SK-N-SH treated with all-trans-retinoic acid at 6 μM for 48 hours (cell line): ENCODE measurements around the gene ALDOA.

Experiments
- ARNTL ChIP-seq: fragments of 450-650 bp; formaldehyde crosslinking; IDR thresholded peaks from 2 replicates; pipeline ENCODE4 v1.5.0; 2020; ENCODE audit warnings: low read depth, mild to moderate bottlenecking, moderate library complexity, borderline replicate concordance
- CREB5 ChIP-seq: fragments of 250-450 bp; sonication (Bioruptor Pico); IDR thresholded peaks from 2 replicates; pipeline ENCODE4 v1.5.1; 2020; ENCODE audit warnings: low read depth, mild to moderate bottlenecking, moderate library complexity
- ESRRG ChIP-seq: fragments of 250-450 bp; sonication (Bioruptor Pico); IDR thresholded peaks from 2 replicates; pipeline ENCODE4 v1.6.1; 2021; ENCODE audit warnings: mild to moderate bottlenecking
- OSR1 ChIP-seq: fragments of 250-450 bp; sonication (Bioruptor Pico); IDR thresholded peaks from 2 replicates; pipeline ENCODE4 v1.8.0; 2022; ENCODE audit warnings: moderate library complexity, mild to moderate bottlenecking, inconsistent platforms
- PATZ1 ChIP-seq: fragments of 250-450 bp; sonication (Bioruptor Pico); IDR thresholded peaks from 2 replicates; pipeline ENCODE4 v1.8.0; 2020; ENCODE audit warnings: mild to moderate bottlenecking, moderate library complexity, borderline replicate concordance
- POU6F1 ChIP-seq: fragments of 250-450 bp; sonication (Bioruptor Pico); IDR thresholded peaks from 2 replicates; pipeline ENCODE4 v1.8.0; 2021; ENCODE audit warnings: low read depth, mild to moderate bottlenecking, moderate library complexity, borderline replicate concordance
- PPARA ChIP-seq: fragments of 250-450 bp; sonication (Bioruptor Pico); IDR thresholded peaks from 2 replicates; pipeline ENCODE4 v1.5.0; 2020; ENCODE audit warnings: mild to moderate bottlenecking, borderline replicate concordance
- RARB ChIP-seq: fragments of 250-450 bp; sonication (Bioruptor Pico); IDR thresholded peaks from 2 replicates; pipeline ENCODE4 v1.8.0; 2021; ENCODE audit warnings: mild to moderate bottlenecking, moderate library complexity
- SNAI2 ChIP-seq: fragments of 250-450 bp; sonication (Bioruptor Pico); IDR thresholded peaks from 2 replicates; pipeline ENCODE4 v1.5.0; 2020; ENCODE audit warnings: mild to moderate bottlenecking, moderate library complexity
- TCF4 ChIP-seq: fragments of 250-450 bp; sonication (Bioruptor Pico); IDR thresholded peaks from 2 replicates; pipeline ENCODE4 v1.8.0; 2021; ENCODE audit warnings: mild to moderate bottlenecking, moderate library complexity, borderline replicate concordance
- TOX ChIP-seq: fragments of 250-450 bp; sonication (Bioruptor Pico); IDR thresholded peaks from 2 replicates; pipeline ENCODE4 v1.8.0; 2021; ENCODE audit warnings: mild to moderate bottlenecking, moderate library complexity, borderline replicate concordance
- TSHZ2 ChIP-seq: fragments of 250-450 bp; sonication (Bioruptor Pico); IDR thresholded peaks from 2 replicates; pipeline ENCODE4 v1.5.0; 2020; ENCODE audit warnings: mild to moderate bottlenecking, moderate library complexity
- ZFP3 ChIP-seq: fragments of 250-450 bp; sonication (Bioruptor Pico); IDR thresholded peaks from 2 replicates; pipeline ENCODE4 v1.5.0; 2020; ENCODE audit warnings: mild to moderate bottlenecking, moderate library complexity
- ZNF8 ChIP-seq: fragments of 450-650 bp; formaldehyde crosslinking; IDR thresholded peaks from 2 replicates; pipeline ENCODE4 v1.5.0; 2020; ENCODE audit warnings: mild to moderate bottlenecking, moderate library complexity

- TF ChIP-seq ZNF8 (CRISPR knock-in tag) (no peak), PPARA (no peak), OSR1 (CRISPR knock-in tag) (no peak), TSHZ2 (CRISPR knock-in tag) (no peak), PATZ1 (CRISPR knock-in tag) (no peak), ARNTL (CRISPR knock-in tag) (no peak), SNAI2 (no peak), TCF4 (CRISPR knock-in tag) (no peak), ZFP3 (CRISPR knock-in tag) (no peak), POU6F1 (CRISPR knock-in tag) (no peak), TOX (CRISPR knock-in tag) (no peak), RARB (CRISPR knock-in tag) (no peak), CREB5 (CRISPR knock-in tag) (no peak), ESRRG (CRISPR knock-in tag) (no peak)
Measured at GRCh38 chr16:30023586-30023985, 42.0 kb upstream of the ALDOA start.
